Measurements from ENCODE around the gene MTA1.

- TF ChIP-seq CTCF (IDR thresholded peaks at IDR 0.05; ENCODE audit: low read depth, low read length, poor library complexity, severe bottlenecking) (no peak), EZH2phosphoT487 (IDR thresholded peaks at IDR 0.05; ENCODE audit: borderline replicate concordance, low read length) (no peak)
Observed at GRCh38 chr14:105388976-105389375, 30.7 kb upstream of the MTA1 start.
